Liver (tissue), 9 donors: ENCODE measurements around the gene DMC1. TPM values are rescaled to one million over a fixed set of nuclear protein-coding genes. Genes with fewer than 3 reads are reported as not detected.
"Not testable (repeated sequence)": the region's sequence is repeated elsewhere in the genome, so short reads cannot be mapped to it uniquely, and the experiment has no call there.

ENCODE experiments used
- DNase-seq: peaks from one replicate; pipeline ENCODE4 v3.0.0-alpha.2; 2017; ENCODE audit warnings: low spot score
- H3K27ac ChIP-seq, 2 donors: one replicate each; pipeline ENCODE4 v1.7.0; 2013; ENCODE audit warnings: inconsistent platforms in 2 of 2, low read length in 2 of 2, control low read depth in 1 of 2, low read depth in 1 of 2, mild to moderate bottlenecking in 1 of 2
- H3K27me3 ChIP-seq, 4 donors: one replicate each; pipeline versions ENCODE4 v1.6.1 to v1.7.0; 2013; ENCODE audit warnings: low read length in 3 of 4, inconsistent platforms in 1 of 4, mild to moderate bottlenecking in 1 of 4, moderate library complexity in 1 of 4; ENCODE audit not compliant: control insufficient read depth in 4 of 4, insufficient read depth in 4 of 4
- H3K36me3 ChIP-seq, 4 donors: one replicate each; pipeline versions ENCODE4 v1.6.1 to v1.7.0; 2013; ENCODE audit warnings: low read length in 3 of 4, mild to moderate bottlenecking in 3 of 4, low read depth in 1 of 4, moderate library complexity in 1 of 4; ENCODE audit not compliant: control insufficient read depth in 4 of 4, insufficient read depth in 3 of 4
- H3K4me1 ChIP-seq, 4 donors: one replicate each; pipeline versions ENCODE4 v1.6.1 to v1.7.0; 2013; ENCODE audit warnings: low read length in 3 of 4, mild to moderate bottlenecking in 3 of 4, moderate library complexity in 1 of 4; ENCODE audit not compliant: control insufficient read depth in 4 of 4, insufficient read depth in 4 of 4
- H3K4me3 ChIP-seq, 3 donors: one replicate each; pipeline versions ENCODE4 v1.6.1 to v1.7.0; 2013; ENCODE audit warnings: low read length in 3 of 3, control low read depth in 1 of 3, low read depth in 1 of 3, mild to moderate bottlenecking in 1 of 3
- H3K9ac ChIP-seq, 2 donors: one replicate each; pipeline ENCODE4 v1.7.0; 2013; ENCODE audit warnings: low read length in 2 of 2, mild to moderate bottlenecking in 2 of 2, moderate library complexity in 2 of 2, control low read depth in 1 of 2, low read depth in 1 of 2
- H3K9me3 ChIP-seq, 4 donors: one replicate each; pipeline versions ENCODE4 v1.6.1 to v1.7.0; 2013; ENCODE audit warnings: low read length in 3 of 4; ENCODE audit not compliant: control insufficient read depth in 4 of 4
- ATF3 ChIP-seq: IDR thresholded peaks from 2 replicates; pipeline ENCODE4 v1.6.1; 2016; ENCODE audit warnings: antibody characterized with exemption
- EGR1 ChIP-seq, 2 donors: IDR thresholded peaks; 2 replicates each; pipeline ENCODE4 v1.6.1; 2016 to 2018; ENCODE audit warnings: antibody characterized with exemption in 2 of 2, low read depth in 2 of 2
- FOXA1 ChIP-seq: IDR thresholded peaks from 2 replicates; pipeline ENCODE4 v1.6.1; 2016; ENCODE audit warnings: antibody characterized with exemption
- GABPA ChIP-seq, 2 donors: IDR thresholded peaks in 1 of 2; conservative IDR thresholded peaks in 1 of 2; 2 replicates each; pipeline ENCODE4 v1.6.1; 2016; ENCODE audit warnings: antibody characterized with exemption in 2 of 2, mild to moderate bottlenecking in 1 of 2, moderate library complexity in 1 of 2
- HNF4A ChIP-seq, 2 donors: conservative IDR thresholded peaks; 2 replicates each; pipeline ENCODE4 v1.6.1; 2016; ENCODE audit warnings: antibody characterized with exemption in 2 of 2, mild to moderate bottlenecking in 2 of 2
- JUND ChIP-seq, 2 donors: IDR thresholded peaks; 2 replicates each; pipeline ENCODE4 v1.6.1; 2016; ENCODE audit warnings: antibody characterized with exemption in 2 of 2
- MAX ChIP-seq: IDR thresholded peaks from 2 replicates; pipeline ENCODE4 v1.6.1; 2016; ENCODE audit warnings: antibody characterized with exemption
- RAD21 ChIP-seq, 2 donors: IDR thresholded peaks; 2 replicates each; pipeline ENCODE4 v1.6.1; 2016; ENCODE audit warnings: antibody characterized with exemption in 2 of 2, mild to moderate bottlenecking in 2 of 2
- REST ChIP-seq: IDR thresholded peaks from 2 replicates; pipeline ENCODE4 v1.6.1; 2016; ENCODE audit warnings: antibody characterized with exemption, mild to moderate bottlenecking
- TAF1 ChIP-seq: conservative IDR thresholded peaks from 2 replicates; pipeline ENCODE4 v1.6.1; 2016; ENCODE audit warnings: antibody characterized with exemption, mild to moderate bottlenecking
- YY1 ChIP-seq: IDR thresholded peaks from 2 replicates; pipeline ENCODE4 v1.6.1; 2016; ENCODE audit warnings: antibody characterized with exemption, mild to moderate bottlenecking
- WGBS: extraction: QIAGEN DNeasy Blood & Tissue Kit; methylation state at CpG from one replicate; pipeline ENCODE4 v1.1.7; 2013; 5-methylcytosine and 5-hydroxymethylcytosine counted together
- polyA plus RNA-seq, 2 donors: library from polyadenylated mRNA; stranded (reverse) in 1 of 2; unstranded in 1 of 2; fragments of 200-250 nt in 1 of 2; fragments of >200 nt in 1 of 2; fragmentation: Nextera tagmentation in 1 of 2; extraction: Ambion mirVana in 1 of 2; gene quantifications; one replicate each; pipeline versions ENCODE4 v1.2.1 to v1.2.3, GENCODE V29; 2013 to 2015
- total RNA-seq, 2 donors: library from RNA; depleted of rRNA; stranded (reverse); fragments of >200 nt; gene quantifications; one replicate each; pipeline ENCODE4 v1.2.3, GENCODE V29; 2014
- donor health status: healthy.
- donor health status: healthy.
- donor health status: healthy.
- donor health status: healthy.
- donor health status: healthy.

Gene DMC1
- total RNA-seq (1 to 10 TPM in 1 of 2 donors, under 1 TPM in 1; 0.25 to 6.8 TPM), polyA plus RNA-seq (1 to 10 TPM in 1 of 2 donors, not detected in 1; 1.1 TPM)

GRCh38 chr22:38569972-38570778 lies at the start of gene DMC1:
Gene DMC1 (minus strand): TSS chr22:38570183. CDS start chr22:38568256, 1,927 bp downstream.
- TF ChIP-seq RAD21 (IDR thresholded peaks at IDR 0.05): peak in 1 of 2 donors; percentile 8
- TF ChIP-seq JUND (IDR thresholded peaks at IDR 0.05): no peak
- WGBS: 1% methylated on average over 63 of the region's 64 CpGs
- Histone ChIP-seq H3K4me1 (peaks cover 4 to 11% (median 8%) of the 10 kb centered on the region in 4 donors), H3K9me3 (no peaks in the 10 kb centered on the region), H3K27me3 (no peaks in the 10 kb centered on the region), H3K4me3 (peak within 1 kb of the TSS; percentile 20 to 77 (median 64)), H3K36me3 (no peaks in the 10 kb centered on the region), H3K9ac (no peak within 1 kb of the TSS), H3K27ac (no peak within 1 kb of the TSS)
- DNase-seq: peak; percentile 98

- 94% methylated on average over 2 of the region's 2 CpGs for WGBS
Observed at GRCh38 chr22:38618682-38619081, 48.7 kb upstream of the DMC1 start.

GRCh38 chr22:38618258-38618657 lies 48.3 kb upstream of the DMC1 start:
- H3K27me3 ChIP-seq: no peaks in the 10 kb centered on the region
- no peaks in the 10 kb centered on the region for H3K9me3 ChIP-seq
- no peak overlapping the region for H3K9ac ChIP-seq
- H3K4me3 ChIP-seq: no peak overlapping the region
- WGBS: 96% methylated on average over 1 of the region's 1 CpG
- H3K4me1 ChIP-seq: no peaks in the 10 kb centered on the region
- no peak for DNase-seq
- no peak overlapping the region for H3K27ac ChIP-seq
- no peak for TF ChIP-seq FOXA1
- TF ChIP-seq ATF3: no peak
- no peak for TF ChIP-seq EGR1 (IDR thresholded peaks at IDR 0.05; ENCODE audit: low read depth in 2 of 2)
- no peak for TF ChIP-seq HNF4A (conservative IDR thresholded peaks at IDR 0.05)
- TF ChIP-seq TAF1: no peak
- no peak for TF ChIP-seq GABPA (IDR thresholded peaks at IDR 0.05 in 1 of 2, conservative IDR thresholded peaks at IDR 0.05 in 1 of 2)
- no peak for TF ChIP-seq REST
- TF ChIP-seq YY1: no peak
- no peaks in the 10 kb centered on the region for H3K36me3 ChIP-seq

More at GRCh38 chr22:38618682-38619081, 48.7 kb upstream of the DMC1 start:
- H3K36me3 ChIP-seq: no peaks in the 10 kb centered on the region
- no peaks in the 10 kb centered on the region for H3K4me1 ChIP-seq
- H3K4me3 ChIP-seq: no peak overlapping the region
- no peak overlapping the region for H3K27ac ChIP-seq
- no peak for TF ChIP-seq MAX
- H3K9ac ChIP-seq: no peak overlapping the region
- H3K9me3 ChIP-seq: no peaks in the 10 kb centered on the region
- no peak for DNase-seq
- H3K27me3 ChIP-seq: no peaks in the 10 kb centered on the region

GRCh38 chr22:38615064-38615405 lies 45.1 kb upstream of the DMC1 start:
- not testable (repeated sequence) for H3K27ac ChIP-seq, H3K4me3 ChIP-seq, H3K9ac ChIP-seq, H3K27me3 ChIP-seq, DNase-seq, H3K36me3 ChIP-seq, H3K9me3 ChIP-seq
- 92% methylated on average over 9 of the region's 9 CpGs for WGBS
- H3K4me1 ChIP-seq: peaks cover 0 to 11% (median 6%) of the 10 kb centered on the region in 4 donors
